Pancreas (tissue), 10 donors: ENCODE data around the gene SAP25. TPM values are rescaled to one million over a fixed set of nuclear protein-coding genes. Genes with fewer than 3 reads are reported as not detected.
A peak's percentile ranks its signal among the peaks of the same experiment; 100 is the strongest.
"Not testable (repeated sequence)": the region's sequence is repeated elsewhere in the genome, so short reads cannot be mapped to it uniquely, and the experiment has no call there.

Experiments used
- ATAC-seq, 4 donors: fragments of 200-7000 bp; cut with Tn5 transposase; one replicate each; pipeline versions ENCODE4 v1.8.0 to v1.9.1; 2020; ENCODE audit warnings: mild to moderate bottlenecking in 4 of 4, moderate library complexity in 4 of 4
- DNase-seq, 6 donors: peaks; one replicate each; pipeline ENCODE4 v3.0.0-alpha.2; 2020
- FAIRE-seq: peaks from 2 replicates; lab custom pipeline; 2012; peaks lifted over from hg19 to GRCh38; lab: Jason Lieb, UNC
- H3K27ac ChIP-seq, 4 donors: fragments of 200-600 bp; sonication (generic); 1 replicate in 3 of 4; 2 replicates in 1 of 4; pipeline versions ENCODE4 v1.5.0 to v1.8.0; 2020
- H3K27me3 ChIP-seq, 4 donors: fragments of 200-600 bp; one replicate each; pipeline ENCODE4 v1.8.0; 2021
- H3K36me3 ChIP-seq, 3 donors: fragments of 200-600 bp; sonication (generic) in 1 of 3; one replicate each; pipeline versions ENCODE4 v1.5.0 to v1.8.0; 2020 to 2021
- H3K4me1 ChIP-seq, 3 donors: fragments of 200-600 bp; one replicate each; pipeline ENCODE4 v1.8.0; 2021
- H3K4me3 ChIP-seq, 4 donors: fragments of 200-600 bp; sonication (generic) in 2 of 4; one replicate each; pipeline versions ENCODE4 v1.5.0 to v1.8.0; 2020 to 2021
- H3K9me3 ChIP-seq, 4 donors: fragments of 200-600 bp; one replicate each; pipeline ENCODE4 v1.8.0; 2021
- CTCF ChIP-seq, 4 donors: fragments of 200-600 bp; sonication (generic) in 3 of 4; IDR thresholded peaks; one replicate each; pipeline versions ENCODE4 v1.5.0 to v1.8.0; 2021; ENCODE audit warnings: antibody characterized with exemption in 4 of 4
- WGBS, 2 donors: extraction: QIAGEN DNeasy Blood & Tissue Kit; methylation state at CpG; one replicate each; pipeline ENCODE4 v1.1.7; 2013; 5-methylcytosine and 5-hydroxymethylcytosine counted together
- intact Hi-C, 3 donors: fragments of 100-400 bp; cut with DNase I; formaldehyde crosslinking; loops; one replicate each; pipeline versions ENCODE4 v1.11.1 to v1.14.2; 2022
- polyA plus RNA-seq, 2 donors: library from polyadenylated mRNA; stranded (reverse); fragments of 200-250 nt; gene quantifications; one replicate each; pipeline ENCODE4 v1.2.3, GENCODE V29; 2013
- total RNA-seq, 6 donors: library from RNA; stranded (reverse); fragmentation: NEBNext Ultra II Directional in 4 of 6; extraction: Animal tissue kit (Norgen Biotek cat#: 25700) in 4 of 6; gene quantifications; one replicate each; pipeline versions ENCODE4 v1.2.1 to v1.2.4, GENCODE V29; 2021 to 2023
- donor health status: healthy with polysubstance abuse.
- donor health status: DM: no; HTN: no; CAD: no; lungs with moderate emphysema.
- donor health status: DM: no; HTN: no; CAD: no.
- donor health status: control.
- donor health status: control.
- donor health status: Bipolar disorder and iron deficiency.
- donor health status: DM: yes; HTN: yes; CAD: no.
- donor health status: DM: no; HTN: no; CAD: no.
- donor health status: DM: no; HTN: no; CAD: no.
- donor health status: DM: yes; HTN: yes; CAD: no.

Gene SAP25
- total and polyA plus RNA-seq, 8 donors = 0.39 to 17.8 (median 2.6) TPM

GRCh38 chr7:100567031-100567730 is 6.5 kb downstream of the SAP25 start:
- 79 to 81% methylated on average over 12 of the region's 12 CpGs for WGBS, 2 donors
- H3K27me3 ChIP-seq = no peaks in the 10 kb centered on the region
- H3K4me1 ChIP-seq = peaks cover 22 to 27% (median 22%) of the 10 kb centered on the region in 3 donors
- TF ChIP-seq CTCF (IDR thresholded peaks at IDR 0.05) = no peak
- intact Hi-C loops = loop anchor here in 1 of 3 donors (10.0 kb wide), 1 partner anchor 118 kb away; no protein-coding TSS in a partner anchor
- no peaks in the 10 kb centered on the region for H3K9me3 ChIP-seq
- H3K36me3 ChIP-seq = no peaks in the 10 kb centered on the region
- ATAC-seq (no peak), FAIRE-seq (no peak), DNase-seq (peak in 2 of 6 donors; percentile 50 to 70)
- peak overlapping the region; percentile 17 to 86 (median 66) for H3K27ac ChIP-seq
- H3K4me3 ChIP-seq = no peak overlapping the region

GRCh38 chr7:100566018-100566531 is 7.6 kb downstream of the SAP25 start:
- FAIRE-seq = no peak
- no peak for TF ChIP-seq CTCF (IDR thresholded peaks at IDR 0.05)
- H3K36me3 ChIP-seq = peaks cover 0 to 4% (median 0%) of the 10 kb centered on the region in 3 donors
- no peaks in the 10 kb centered on the region for H3K27me3 ChIP-seq
- H3K27ac ChIP-seq = peak overlapping the region in 1 of 4 donors; percentile 12
- no peak overlapping the region for H3K4me3 ChIP-seq
- intact Hi-C loops = loop anchor here in 1 of 3 donors (10.0 kb wide), 1 partner anchor 119 kb away; no protein-coding TSS in a partner anchor
- no peaks in the 10 kb centered on the region for H3K9me3 ChIP-seq
- WGBS, 2 donors = 84% methylated on average over 6 of the region's 6 CpGs
- ATAC-seq = no peak
- H3K4me1 ChIP-seq = peaks cover 22 to 27% (median 22%) of the 10 kb centered on the region in 3 donors
- peak in 1 of 6 donors; percentile 64 for DNase-seq

- intact Hi-C loops = loop anchor here in 1 of 3 donors (10.0 kb wide), 1 partner anchor 120 kb away; no protein-coding TSS in a partner anchor
- H3K27ac ChIP-seq = no peak overlapping the region
- no peaks in the 10 kb centered on the region for H3K27me3 ChIP-seq
- no peaks in the 10 kb centered on the region for H3K9me3 ChIP-seq
- H3K36me3 ChIP-seq = peaks cover 0 to 4% (median 0%) of the 10 kb centered on the region in 3 donors
- DNase-seq (peak in 2 of 6 donors; percentile 16 to 31), FAIRE-seq (no peak), ATAC-seq (no peak)
- 93 to 97% methylated on average over 11 of the region's 11 CpGs for WGBS, 2 donors
- peaks cover 20 to 24% (median 20%) of the 10 kb centered on the region in 3 donors for H3K4me1 ChIP-seq
- H3K4me3 ChIP-seq = no peak overlapping the region
- no peak for TF ChIP-seq CTCF (IDR thresholded peaks at IDR 0.05)
Measured at GRCh38 chr7:100565133-100565571, 8.5 kb downstream of the SAP25 start.

- FAIRE-seq, H3K4me3 ChIP-seq, H3K9me3 ChIP-seq, H3K27me3 ChIP-seq, DNase-seq, H3K27ac ChIP-seq, ATAC-seq, H3K36me3 ChIP-seq: not testable (repeated sequence)
- intact Hi-C loops = loop anchor here in 2 of 3 donors (5.0 to 10.0 kb wide), 4 partner anchors 92 to 128 kb away; partner anchors contain the start of gene GIGYF1 (in 1 of the 2)
- 85 to 86% methylated on average over 6 of the region's 6 CpGs for WGBS, 2 donors
- peaks cover 13 to 23% (median 17%) of the 10 kb centered on the region in 3 donors for H3K4me1 ChIP-seq
Measured at GRCh38 chr7:100564405-100564804, 9.3 kb downstream of the SAP25 start.

- FAIRE-seq = no peak
- Histone ChIP-seq H3K4me3 (no peak overlapping the region), H3K27me3 (no peaks in the 10 kb centered on the region), H3K27ac (no peak overlapping the region), H3K4me1 (peaks cover 11 to 25% (median 19%) of the 10 kb centered on the region in 3 donors), H3K9me3 (no peaks in the 10 kb centered on the region), H3K36me3 (peaks cover 0 to 4% (median 0%) of the 10 kb centered on the region in 3 donors)
- intact Hi-C loops = loop anchor here in 2 of 3 donors (5.0 to 10.0 kb wide), 4 partner anchors 92 to 128 kb away; partner anchors contain the start of gene GIGYF1 (in 1 of the 2)
- peak; percentile 32 to 58 (median 50) for ATAC-seq
- whole genome bisulfite sequencing, 2 donors = 31 to 37% methylated on average over 12 of the region's 12 CpGs
- TF ChIP-seq CTCF (IDR thresholded peaks at IDR 0.05) = peak; percentile 80 to 98 (median 92)
- DNase-seq = peak; percentile 66 to 96 (median 85)
Measured at GRCh38 chr7:100563809-100564400, 9.8 kb downstream of the SAP25 start.
